CD4-positive, alpha-beta T cell treated with Interleukin-21 for 1 hour (primary cell): ENCODE results near the gene CIBAR2.

ENCODE experiments used
- DNase-seq: peaks from one replicate; pipeline ENCODE4 v3.0.0-alpha.2; 2020

CIBAR2 gene

DNA sequence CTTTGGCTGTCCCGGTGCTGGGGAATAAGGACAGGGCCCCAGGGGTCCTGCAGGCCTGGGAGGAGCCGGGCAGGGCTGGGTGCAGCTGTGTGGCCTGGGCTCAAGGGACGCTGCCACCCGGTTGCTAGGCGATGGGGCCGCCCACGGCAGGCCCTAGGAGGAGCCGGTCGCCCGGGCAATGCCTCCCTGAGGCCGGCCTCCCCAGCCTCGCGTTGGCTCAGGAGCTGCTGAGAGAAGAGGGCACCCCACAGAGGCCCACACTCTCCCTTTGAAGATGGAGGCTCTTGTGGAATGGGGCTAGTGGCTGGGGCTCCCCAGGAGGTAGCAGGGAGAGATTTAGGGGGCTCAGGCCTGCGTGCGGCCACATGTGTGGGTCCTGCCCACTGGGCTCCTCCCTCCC is at the start of gene CIBAR2:
CIBAR2 (minus strand) TSS at position 109 of the 400 bp plus-strand sequence. CDS start 120 bp downstream, outside the sequence.
- no peak for DNase-seq

DNA sequence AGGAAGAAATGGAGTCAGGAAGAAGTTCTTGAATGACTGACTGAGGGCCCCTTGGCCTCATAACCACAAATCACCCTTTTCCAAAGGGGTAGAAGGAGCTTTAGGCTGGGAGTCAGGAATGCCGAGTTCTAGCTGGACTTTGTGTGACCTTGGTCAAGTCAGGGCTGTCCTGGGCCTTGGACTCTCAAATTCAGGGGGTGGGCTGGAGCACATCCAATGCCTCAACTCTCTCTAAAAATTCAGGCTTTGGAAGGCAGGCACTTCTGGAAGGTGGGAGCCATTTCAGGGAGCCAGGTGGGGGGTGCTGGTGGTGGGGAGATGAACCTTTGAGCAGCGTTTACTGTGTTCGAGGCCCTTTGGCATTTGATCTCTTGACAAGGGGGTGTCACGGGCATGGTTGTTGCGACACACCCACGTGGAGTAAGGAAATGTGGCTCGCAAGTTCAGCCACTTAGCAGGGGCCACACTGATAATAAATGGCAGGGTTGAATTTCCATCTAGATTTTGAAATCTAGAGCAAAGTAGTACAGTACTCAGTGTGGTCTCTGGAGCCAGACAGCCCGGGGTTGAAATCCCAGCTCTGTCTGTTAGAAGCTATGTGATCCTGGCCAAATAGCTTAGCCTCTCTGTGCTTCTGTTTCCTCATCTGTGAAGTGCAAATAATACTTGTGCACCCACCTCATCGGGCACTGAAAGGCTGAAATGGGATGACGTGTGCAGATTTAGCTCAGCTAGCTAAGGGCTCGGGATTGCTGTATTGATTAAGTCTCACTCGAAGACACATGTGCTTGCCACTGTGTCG is 47.1 kb upstream of the CIBAR2 start:
- no peak for DNase-seq

DNA sequence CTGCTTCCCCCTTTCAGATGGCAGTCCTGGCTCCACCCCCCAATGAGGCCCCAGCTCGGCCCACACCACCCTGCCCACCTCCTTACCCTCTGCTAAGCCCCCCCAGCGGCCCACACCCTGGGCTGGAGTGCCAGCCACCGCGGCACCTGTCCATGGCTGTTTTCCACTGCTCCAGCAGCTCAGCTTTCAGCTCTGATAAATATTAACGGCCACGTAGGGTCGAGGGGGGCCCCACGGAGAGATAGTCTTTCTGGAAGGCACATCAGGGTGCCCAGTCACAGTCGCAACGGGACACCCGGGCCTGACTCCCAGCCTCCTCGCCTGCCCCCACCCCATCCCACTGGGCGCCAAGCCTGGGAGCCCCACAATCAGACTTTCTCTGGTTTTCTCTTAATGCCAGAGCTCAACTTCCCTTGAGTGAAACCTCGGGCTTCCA is 46.5 kb upstream of the CIBAR2 start:
- DNase-seq, result no peak

DNA sequence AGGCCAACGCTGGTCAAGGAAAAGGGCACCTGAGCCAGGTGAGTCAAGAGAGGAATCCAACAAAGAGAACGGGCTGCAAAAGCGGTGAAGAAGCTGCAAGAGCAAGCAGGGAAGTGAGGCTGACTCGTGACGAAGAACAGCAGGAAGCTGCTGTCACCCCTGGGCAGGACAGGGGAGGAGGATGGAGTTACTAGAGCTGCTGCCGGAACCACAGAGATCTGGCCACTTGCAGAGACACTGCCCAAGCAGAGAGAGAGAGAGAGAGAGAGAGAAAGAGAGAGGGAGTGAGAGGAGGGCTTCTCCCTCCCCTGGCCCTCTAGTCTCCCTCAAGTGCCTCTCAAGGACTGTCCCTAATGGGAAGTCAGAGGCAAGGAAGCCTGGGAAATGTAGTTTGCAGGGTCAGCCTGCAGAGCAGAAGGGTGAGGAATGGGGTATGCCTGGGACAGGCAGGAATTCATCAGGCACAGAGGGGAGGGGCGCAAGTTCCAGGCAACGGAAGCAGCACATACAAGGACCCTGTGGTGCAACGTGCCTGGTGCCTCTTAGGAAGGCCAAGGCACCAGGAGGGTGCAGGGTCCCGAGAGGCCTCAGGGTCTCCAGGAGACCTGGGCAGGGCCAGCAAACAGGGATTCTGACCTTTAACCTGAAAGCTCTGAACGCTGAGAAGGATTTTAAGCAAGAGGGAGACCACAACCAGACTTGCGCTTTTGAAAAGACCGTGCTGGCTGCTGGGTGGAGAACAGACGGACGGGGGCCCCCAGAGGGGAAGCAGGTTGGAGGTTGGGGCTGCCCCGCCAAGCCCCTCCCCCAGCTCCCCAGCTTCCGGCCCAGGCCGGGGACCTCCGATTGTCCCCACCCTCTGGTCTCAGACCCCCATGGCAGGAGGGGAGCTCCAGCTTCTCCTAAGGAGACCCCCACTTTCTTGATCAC is 45.8 kb upstream of the CIBAR2 start:
- DNase-seq, result peak; percentile 12

DNA sequence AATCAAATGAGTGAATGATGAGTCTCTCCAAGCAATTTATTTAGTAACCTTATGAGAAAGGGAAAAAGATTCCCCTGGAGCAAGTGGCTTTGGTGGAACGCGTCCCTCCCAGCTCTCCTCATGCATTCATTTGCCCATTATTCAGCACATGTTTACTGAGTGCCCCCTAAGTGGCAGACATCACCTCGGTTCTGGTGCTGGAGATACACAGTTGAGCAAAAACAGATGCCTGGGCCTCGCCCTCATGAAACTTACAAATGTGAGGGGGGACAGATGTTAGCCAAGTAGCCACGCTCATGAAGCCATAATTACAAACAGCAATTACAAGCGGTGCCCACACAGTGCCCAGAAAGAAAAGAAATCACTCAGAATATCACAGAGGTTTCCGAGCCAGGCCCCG is 45.1 kb upstream of the CIBAR2 start:
- DNase-seq, result no peak

DNA sequence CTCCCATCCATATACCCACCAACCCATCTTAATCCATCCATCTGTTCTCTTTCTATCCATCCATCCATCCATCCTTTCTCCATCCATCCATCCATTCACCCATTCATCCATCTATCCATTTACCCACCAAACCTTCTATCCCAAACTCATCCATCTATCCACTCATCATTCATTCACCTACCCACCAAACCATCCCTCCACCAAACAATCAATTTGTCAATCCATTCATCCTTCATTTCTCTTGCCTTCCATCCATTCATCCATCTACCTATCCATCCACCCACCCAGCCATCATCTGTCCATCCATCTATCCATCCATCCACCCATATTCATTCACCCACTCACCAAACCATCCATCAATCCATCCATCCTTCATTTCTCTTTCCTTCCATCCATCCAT is 44.6 kb upstream of the CIBAR2 start:
- no peak for DNase-seq

DNA sequence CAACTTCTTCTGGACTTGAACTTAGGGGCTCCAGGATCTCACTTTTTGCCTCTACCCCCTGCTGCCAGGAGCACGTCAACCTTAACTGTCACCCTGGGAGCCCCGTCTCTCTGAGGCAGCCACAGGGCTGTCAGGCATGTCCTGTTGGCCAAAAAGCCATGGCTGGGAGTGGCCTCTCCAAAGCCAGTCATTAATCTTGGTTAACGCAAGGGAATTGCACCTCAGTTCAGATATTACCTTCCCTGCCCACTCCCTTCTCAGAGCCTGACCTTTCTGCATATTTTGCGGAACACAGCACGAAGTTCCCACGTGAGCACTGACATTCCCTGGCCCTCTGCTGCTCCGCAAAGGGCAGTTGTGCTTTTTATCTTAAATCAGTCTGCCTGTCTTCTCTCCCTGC is 44.2 kb upstream of the CIBAR2 start:
- no peak for DNase-seq

DNA sequence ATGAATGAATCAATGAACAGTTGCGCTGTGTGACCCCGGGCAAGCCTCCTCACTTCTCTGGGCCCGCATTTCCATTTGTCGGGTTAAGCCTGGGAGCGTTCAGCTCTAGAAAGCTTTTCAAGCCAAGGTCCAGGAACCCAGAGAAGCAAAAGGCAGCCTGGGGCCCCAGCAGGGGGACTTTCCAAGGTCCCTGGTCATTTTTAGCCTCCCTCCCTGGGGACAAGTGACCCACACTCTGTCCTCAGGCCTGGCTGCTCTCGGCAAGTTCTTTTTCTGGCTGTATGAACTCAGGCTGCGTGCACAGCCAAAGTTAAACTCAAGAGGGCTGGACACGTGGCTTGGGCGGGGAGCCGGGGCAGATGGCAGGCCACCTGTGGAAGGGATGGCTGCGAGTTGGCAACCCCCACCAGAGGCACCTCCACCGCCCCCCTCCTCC is 41.4 kb upstream of the CIBAR2 start:
- no peak for DNase-seq

DNA sequence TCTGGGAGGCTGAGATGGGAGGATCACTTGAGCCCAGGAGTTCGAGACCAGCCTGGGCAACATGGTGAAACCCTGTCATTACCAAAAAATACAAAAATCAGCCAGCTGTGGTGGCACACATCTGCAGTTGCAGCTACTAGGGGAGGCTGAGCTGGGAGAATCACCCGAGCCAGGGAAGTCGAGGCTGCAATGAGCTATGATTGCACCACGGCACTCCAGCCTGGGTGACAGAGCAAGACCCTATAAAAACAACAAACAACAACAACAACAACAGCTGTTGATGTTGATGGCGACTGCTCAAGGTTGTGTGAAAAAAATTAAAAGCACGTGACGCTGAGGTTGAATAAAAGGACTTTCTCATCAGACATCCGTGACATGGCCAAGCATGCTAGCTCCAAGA is 40.8 kb upstream of the CIBAR2 start:
- no peak for DNase-seq

DNA sequence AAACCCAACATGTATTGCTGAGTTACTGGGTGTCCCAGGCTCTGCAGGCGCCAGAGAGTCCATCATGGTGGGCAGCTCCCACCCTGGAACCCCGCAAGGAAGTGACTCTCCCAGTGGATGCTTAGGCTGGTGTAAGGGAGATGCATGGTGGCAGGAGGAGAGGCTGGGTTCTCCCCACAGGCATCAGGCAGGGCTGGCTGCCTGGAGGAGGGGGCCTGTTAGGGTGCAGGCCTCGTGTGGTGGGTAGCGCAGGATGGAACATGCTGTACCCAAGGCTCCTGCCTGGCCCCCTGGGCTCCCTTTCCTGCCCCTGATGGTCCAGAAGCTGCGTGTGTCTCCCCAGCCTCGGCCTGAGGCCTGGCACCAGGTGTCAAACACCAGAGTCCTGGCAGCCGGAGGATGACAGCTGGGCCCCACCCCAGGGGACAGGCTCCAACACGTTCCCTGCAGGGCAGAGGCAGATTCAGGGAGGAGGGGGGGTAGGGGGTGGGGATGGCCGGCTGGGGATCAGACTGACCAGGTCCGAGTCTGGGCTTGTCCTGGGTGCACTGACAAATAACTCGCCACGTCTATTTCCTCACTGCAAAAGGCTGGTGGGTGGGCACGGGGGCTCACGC is 40.2 kb upstream of the CIBAR2 start:
- no peak for DNase-seq

DNA sequence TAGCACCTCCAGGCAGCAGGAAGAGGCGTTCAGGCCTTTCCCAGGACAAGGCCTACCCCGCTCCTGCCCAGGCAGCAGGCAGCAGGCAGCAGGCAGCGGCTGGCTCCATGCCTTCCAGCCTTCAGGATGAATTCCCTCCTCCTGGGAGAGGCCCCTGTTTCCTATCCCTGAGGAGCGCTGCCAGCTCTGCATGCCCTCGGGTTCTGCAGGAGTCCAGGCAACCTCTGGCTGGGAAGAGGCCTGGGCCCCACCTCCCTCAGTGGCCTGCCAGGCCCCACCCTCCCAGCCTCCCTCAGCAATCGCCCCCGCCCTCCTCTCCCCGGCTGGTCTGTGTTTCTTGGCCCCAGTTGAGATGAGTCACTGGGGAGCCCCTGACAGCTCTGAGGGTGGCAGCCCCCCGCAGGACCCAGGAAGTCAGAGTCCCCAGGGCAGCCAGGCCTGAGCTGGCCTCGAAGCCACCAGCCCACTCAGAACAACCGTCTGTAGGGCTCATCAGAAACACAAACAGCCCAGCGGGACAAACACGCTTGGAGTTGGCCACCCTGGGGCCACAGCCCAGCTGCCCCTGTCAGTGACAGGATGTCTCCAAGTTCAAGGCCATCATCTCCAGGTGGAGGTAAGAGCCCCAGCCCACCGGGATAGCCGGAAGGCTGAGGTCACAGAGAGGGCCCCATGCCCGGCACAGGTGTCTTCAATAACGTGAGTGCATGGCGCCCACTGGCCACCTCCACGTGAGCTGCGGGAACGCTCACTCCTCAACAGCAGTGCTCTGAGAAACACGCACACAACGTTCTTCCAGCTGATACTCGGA is 39.5 kb upstream of the CIBAR2 start:
- no peak for DNase-seq

DNA sequence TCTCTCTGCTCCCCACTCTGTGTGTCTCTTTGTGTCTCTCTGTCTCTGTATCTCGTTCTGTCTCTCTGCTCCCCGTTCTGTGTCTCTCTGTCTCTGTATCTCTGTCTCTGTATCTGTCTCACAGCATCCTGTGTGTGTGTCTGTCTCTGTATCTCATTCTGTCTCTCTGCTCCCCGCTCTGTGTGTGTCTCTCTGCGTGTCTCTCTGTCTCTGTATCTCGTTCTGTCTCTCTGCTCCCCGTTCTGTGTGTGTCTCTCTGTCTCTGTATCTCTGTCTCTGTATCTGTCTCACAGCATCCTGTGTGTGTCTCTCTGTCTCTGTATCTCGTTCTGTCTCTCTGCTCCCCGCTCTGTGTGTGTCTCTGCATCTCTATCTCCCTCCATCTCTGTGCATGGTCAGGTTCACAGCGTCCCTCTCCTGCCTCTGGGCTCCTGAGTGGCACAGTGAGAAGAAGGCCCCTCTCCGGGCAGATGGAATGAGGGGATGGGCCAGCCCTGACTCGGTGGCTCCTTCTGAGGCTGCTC is 38.9 kb upstream of the CIBAR2 start:
- DNase-seq, result no peak

DNA sequence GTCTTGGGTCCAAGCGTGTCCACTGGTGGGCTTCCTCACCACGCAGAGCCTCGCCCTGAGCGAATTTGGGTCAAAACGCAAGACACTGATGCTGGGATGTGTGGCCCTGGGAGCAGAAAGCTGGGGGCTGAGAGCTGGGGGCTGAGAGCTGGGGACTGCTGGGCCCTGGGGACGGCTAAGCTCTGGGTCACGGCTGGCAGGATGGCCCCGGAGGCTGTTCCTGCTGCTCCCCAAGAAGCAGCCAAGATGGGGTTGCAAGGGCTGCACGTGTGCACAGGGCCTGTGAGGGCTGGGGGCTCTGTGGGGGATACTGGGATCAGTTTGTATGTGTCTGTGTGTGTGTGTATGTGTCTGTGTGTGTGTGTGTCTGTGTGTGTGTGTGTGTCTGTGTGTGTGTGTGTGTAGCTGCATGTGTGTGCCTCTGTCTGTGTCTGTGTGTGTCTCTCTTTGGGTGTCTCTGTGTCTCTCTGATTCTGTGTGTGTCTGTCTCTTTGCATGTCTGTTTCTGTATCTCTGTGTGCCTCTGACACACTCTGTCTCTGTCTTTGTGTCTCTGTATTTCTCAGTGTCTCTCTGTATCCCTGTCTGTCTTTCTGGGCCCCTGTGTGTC is 38.2 kb upstream of the CIBAR2 start:
- no peak for DNase-seq

DNA sequence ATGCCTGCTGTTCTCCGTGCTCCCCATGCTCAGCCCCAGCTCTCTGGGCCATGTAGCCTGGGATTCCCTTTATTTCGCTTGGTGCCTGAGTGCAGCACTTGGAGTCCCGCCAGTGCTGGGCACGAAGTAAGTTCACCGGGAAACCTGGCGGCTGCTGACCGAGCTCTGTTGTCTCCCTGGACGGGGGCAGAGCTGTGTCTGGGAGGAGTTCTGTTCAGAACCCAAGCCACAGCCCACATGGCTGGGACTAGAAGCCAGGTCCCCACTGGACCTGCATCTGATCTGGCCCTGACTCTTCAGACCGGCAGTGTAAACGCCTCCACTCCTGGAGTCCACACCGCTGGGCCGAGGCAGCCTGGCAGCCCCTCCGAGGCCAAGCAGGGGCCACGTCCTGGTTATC is 37.5 kb upstream of the CIBAR2 start:
- no peak for DNase-seq

DNA sequence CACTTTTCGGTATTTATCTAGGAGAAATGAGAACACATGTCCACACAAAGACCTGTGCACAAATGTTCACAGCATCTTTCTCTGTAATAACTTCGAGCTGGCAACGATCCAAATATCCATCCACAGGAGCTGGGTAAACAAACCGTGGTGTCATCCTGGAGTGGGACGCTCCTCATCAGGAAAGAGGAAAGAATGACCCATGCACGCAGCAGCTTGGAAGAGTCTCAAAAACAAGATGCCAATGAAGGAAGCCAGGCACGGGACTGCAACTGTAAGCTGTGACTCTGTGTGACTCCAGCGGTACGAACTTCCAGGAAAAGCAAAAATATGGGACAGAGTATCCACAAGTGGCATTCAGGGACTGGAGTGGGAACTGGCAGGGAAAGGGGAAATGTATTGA is 36.7 kb upstream of the CIBAR2 start:
- DNase-seq, result no peak

DNA sequence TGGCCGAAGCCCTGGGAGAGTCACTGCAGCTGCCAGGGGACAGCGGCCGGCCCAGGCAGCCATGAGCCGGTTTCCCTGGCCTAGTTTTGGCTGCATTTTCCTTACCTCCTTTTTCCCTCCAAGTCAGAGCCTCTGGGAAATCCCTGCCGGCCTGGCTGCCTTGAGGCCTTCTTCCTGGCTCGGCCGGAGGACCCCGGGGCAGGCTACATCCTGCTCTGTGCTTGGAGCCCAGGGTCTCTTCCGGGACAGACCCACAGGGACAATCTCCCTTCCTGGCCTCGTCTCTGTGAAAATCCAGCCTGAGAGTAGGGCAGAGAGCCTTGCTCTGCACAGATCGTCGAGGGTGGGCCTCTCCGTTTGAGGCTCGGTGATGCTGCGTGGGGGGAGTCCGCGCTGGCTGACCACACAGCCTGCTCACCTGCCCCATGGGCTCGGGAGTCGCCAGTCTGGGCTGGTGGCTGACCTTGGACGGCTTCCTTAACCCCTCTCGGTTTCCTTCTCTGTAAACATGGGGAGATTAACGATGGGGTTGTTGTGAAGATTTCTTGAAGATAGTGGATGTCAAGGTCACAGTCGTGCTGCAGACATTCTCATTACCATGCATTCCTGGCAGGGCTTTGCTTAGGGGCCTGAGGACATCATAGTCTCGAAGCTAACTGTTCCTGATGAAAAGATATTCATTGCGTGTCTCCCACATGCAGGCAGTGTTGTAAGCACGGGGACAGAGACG is 34.8 kb upstream of the CIBAR2 start:
- no peak for DNase-seq

DNA sequence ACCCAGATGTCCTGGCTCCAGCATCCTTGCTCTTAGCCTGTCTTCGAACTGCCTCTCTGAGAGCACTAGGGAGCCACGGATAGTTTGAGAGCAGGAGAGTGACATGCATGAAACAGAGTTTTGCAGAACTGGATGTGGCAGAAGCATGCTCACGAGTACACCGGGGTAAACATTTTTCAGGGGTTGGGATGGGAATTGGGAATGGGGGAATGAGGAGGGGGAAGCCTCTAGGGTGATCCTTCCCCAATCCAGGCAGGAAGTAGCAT is 34.2 kb upstream of the CIBAR2 start:
- no peak for DNase-seq

DNA sequence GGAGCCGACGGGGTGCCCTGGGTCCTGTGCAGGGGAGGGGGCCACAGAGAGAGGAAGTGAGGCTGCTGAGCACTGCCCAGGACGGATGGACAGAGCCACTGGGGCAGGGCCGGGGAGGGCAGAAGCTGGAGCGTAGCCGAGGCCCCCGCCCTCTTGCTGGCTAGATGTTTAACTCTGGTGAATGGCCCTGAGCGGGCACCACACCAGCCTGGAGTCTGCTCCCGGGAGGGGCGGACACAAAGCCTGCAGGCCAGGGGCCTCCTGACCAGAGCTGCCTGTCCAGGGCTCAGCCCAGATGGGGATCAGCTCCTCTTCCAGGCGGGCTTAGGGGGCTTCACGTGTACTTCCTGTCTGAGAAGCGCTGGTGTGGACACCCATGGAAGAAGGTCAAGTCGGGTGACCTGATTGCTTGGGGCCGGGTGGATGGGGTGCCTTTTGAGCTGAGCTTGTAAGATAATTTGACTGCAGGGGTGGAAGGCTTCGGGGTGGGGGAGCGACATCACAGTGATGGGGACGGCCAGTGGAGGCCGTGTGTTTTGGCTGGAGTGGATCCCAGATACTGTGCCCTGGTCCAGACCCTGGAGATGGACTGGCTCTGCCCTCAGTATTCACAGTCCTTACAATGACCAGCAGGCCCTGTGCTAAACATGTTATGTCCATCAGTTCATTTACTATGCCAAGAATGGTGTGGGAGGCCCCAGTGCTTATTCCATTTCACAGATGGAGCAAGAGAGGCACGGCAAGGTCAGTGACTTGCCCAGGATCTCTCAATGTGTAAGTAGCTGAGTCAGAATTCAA is 33.7 kb upstream of the CIBAR2 start:
- no peak for DNase-seq

DNA sequence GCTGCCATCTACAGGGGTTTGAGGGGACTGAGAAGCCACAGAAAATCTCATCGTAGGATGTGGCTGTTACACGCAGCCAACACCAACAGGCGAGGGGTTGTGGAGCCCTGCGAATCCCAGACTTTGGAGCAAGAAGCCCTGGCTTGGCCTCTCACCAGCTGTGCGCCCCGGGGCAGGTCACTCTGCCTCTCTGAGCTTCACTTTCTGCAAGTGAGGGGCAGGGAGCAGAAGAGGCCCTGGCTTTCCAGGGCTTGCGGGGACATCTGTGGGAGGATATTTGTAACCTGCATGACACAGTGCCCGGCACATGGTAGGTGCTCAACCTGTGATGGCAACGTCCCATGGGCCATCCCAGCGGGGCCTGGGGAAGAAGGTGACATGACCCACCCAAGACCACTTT is 32.9 kb upstream of the CIBAR2 start:
- no peak for DNase-seq
